ENCODE measurements around the gene MID1.

The MID1 gene

GRCh38 chrX:10485326-10485725 is 135.1 kb downstream of the MID1 start:
- DNase-seq (ENCODE audit: low spot score): no peak

GRCh38 chrX:10484683-10485247 is 135.6 kb downstream of the MID1 start:
- DNase-seq (ENCODE audit: low spot score): no peak

DNA sequence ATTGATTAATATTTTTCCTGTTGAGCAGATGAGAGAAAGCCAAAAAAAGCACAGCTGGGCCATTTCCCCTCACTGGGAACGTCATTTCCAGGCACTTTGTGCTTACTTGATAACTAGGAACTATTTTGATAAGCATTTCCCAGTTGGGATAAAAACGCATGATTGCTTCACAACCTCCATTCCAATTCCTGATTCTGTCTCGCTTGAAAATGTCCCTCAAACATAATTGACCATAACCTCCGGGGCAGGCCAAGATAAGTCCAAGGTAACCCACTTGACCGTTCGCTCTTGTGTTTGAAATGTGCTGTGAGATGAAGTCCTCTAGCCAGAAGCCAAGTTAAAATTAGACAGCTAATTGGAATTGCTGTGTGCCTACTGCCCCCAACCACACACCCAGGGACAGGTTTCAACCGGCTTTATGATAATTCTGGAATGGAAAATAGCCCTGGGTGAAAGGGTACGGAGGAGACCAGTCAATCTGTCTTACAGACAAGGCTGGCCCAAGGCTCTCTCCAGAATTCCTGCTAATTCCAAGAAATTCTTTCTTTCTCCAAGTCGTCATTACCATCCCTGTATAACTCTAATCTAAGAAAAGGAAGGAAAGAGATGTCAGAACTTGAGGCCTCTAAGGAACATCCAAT is 137.1 kb downstream of the MID1 start:
- DNase-seq (ENCODE audit: low spot score): no peak

- no peak for DNase-seq (ENCODE audit: low spot score)
Measured at GRCh38 chrX:10482708-10483107, 137.7 kb downstream of the MID1 start.

- DNase-seq (ENCODE audit: low spot score): no peak
Measured at GRCh38 chrX:10482261-10482660, 138.1 kb downstream of the MID1 start.

- no peak for DNase-seq (ENCODE audit: low spot score)
Measured at GRCh38 chrX:10480861-10481260, 139.5 kb downstream of the MID1 start.

GRCh38 chrX:10479508-10479907 is 140.9 kb downstream of the MID1 start:
- DNase-seq (ENCODE audit: low spot score): no peak

DNA sequence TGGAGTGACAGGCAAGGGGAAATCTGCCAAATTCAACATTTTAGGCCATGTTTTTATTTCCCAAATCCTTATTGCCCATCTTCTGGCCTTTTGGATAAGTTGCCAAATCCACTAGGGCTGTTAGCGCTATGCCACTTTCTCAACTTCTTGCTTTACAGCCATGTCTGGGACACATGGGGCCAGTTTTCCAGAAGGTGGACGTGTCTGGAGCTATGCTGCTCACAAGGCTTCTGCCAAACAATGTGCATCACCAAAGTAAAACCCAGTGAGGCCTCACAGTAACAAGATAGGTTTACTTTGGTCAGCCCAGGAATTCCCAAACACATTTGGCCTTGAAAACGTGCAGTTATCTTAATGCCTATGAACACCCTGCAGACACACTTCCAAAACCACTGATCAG is 142.9 kb downstream of the MID1 start:
- DNase-seq (ENCODE audit: low spot score): no peak

DNA sequence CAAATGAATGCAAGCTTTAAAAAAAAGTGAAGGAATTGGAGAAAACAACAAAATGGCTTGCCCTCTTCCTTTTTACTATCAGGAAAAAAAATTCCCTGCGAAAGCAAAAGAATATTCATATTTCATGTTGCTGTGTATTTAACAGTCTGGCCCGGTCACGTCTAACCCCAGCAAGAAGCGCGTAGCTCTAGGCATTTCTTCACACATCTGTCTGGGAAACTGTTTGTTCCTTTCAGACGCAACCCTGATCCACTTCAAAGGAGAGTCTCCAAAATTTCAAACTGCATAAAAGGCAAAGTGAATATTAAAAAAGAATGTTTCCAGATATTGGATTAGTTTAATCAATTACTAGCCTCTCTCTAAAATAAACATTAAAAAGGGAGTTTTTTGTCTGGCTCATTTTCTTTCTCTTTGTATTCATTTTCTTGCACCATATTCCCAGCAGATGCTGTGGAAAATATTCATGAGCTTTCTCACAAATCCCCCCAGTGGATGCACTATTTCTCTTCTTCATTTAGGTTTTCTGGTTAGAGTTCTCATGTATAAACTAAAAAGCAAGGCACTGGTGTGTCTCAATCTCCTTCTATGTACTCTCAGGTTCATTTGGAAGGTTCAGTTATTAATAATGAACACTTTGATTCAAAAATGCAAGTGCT is 145.3 kb downstream of the MID1 start:
- no peak for DNase-seq (ENCODE audit: low spot score)

- no peak for DNase-seq (ENCODE audit: low spot score)
Measured at GRCh38 chrX:10474510-10474909, 145.9 kb downstream of the MID1 start.

DNA sequence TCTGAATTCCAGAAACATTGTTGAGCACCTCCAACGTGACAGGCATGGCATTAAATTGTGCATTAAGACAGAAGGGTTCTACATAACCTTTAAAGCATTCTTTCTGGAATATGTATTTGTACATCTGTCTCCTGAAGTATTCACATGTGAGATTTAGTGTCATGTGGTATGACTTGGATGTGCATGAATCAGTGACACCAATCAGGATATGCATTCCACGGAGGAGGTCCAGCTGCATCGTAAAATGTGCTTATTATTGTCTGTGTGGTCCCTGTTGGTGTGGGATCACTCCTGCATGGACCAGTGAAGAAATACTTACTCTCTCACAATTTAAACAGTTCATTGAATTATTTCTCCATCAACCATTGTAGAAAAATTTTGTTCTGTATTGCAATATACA is 149.0 kb downstream of the MID1 start:
- no peak for DNase-seq (ENCODE audit: low spot score)

DNA sequence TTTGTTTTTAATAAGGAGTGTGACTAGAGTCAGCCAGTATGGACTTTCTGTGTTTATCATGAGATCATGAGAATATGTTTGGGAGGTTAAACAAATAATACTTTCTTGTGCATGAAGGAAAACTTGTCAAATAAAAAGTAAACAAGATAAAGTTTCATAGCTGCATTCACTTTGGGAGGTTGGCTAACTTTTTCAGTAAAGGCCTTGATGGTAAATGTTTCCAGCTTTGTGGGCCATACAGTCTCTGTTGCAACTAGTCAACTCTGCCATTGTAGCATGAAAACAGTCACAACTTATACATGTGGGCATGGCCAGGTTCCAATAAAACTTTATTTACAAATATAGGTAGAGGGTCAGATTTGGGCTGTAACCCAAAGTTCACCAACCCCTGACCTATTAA is 150.4 kb downstream of the MID1 start:
- no peak for DNase-seq (ENCODE audit: low spot score)

DNA sequence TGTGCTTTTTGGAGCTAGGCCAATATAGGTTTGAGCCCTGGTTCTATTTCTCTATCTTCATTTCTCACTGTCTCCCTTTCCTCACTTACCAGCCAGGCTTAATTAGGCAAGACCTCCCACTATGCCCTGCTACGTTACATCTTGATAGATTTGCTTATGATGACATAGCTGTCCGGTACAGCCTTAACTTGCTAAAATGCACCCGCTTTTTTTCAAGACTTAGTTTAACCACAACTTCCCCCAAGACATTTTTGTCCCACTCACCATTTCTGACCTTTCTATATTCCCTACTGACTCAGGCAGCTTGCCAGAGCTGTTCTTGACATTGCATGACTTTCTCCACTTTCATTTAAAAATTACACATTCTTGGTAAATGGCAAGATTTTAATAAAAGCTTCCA is 152.6 kb downstream of the MID1 start:
- no peak for DNase-seq (ENCODE audit: low spot score)

DNA sequence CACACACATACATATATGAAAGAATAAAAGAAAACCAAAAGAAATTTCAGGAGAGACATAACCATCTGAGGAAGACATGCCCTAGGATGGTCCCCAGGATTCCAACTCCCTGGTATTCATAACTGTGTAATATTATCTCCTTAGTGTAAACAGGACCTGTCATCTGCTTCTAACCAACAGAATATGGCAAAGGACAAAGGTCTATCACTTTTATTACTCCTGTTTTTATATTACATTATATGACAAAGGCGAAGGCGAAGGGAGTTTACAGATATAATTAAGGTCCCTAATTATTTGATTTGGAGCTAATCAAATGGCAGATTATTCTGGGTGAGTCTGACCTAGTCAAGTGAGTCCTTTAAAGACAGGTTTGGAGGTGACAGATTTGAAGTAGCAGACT is 155.1 kb downstream of the MID1 start:
- no peak for DNase-seq (ENCODE audit: low spot score)

DNA sequence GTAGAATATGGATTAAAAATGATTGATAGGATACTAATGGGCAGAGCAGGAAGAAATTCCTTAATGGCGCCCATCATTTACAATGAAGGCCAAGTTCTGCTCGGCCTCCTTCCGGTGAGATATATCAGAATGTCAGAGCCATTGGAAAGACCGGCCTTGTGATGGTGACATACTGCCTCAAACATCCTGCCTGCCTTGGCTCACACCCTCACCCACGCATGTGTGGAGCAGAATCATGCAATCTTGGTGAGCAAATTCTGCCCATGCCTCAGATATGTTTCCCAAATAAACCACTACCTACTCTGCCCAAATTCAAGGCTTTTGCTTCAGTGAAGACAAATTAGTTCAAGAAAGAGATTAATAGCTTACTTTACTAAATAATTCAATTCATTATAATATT is 163.3 kb downstream of the MID1 start:
- DNase-seq (ENCODE audit: low spot score): no peak

GRCh38 chrX:10453945-10454344 is 166.4 kb downstream of the MID1 start:
- no peak for DNase-seq (ENCODE audit: low spot score)

GRCh38 chrX:10450959-10451355 is 169.4 kb downstream of the MID1 start:
- no peak for DNase-seq (ENCODE audit: low spot score)

DNA sequence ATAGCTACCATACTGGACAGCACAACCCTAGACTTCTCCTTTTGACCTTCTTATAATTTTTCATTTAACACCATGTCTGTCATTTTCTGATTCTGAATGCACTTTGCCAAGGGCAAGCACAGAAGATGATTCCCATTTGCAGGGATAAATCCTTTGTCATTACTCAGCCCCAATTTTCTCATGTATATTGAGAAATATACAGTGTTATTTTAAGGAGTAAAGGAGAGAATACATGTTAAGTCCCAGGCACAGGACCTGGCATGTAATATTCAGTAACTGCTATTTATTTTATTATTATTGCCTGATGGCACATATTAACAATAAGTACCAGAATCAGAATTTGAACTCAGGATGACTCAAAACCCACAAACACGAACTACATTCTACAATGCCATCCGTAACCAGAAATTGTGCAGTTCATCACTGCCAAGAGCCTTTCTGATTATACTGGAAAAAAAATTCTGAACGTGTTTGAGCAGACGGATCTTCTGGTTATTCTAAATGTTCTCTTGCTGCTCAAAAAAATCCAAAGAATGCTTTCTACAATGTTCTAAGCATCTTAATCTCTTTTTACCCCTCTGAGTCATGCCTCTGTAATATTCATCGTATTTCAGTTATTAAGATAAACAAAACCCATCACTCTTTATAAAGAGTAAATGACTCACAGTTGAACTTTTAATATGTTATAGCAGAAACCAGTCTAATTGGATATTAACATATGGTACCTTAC is 170.0 kb downstream of the MID1 start:
- no peak for DNase-seq (ENCODE audit: low spot score)

GRCh38 chrX:10447564-10448214 is 172.7 kb downstream of the MID1 start:
- DNase-seq (ENCODE audit: low spot score): no peak

DNA sequence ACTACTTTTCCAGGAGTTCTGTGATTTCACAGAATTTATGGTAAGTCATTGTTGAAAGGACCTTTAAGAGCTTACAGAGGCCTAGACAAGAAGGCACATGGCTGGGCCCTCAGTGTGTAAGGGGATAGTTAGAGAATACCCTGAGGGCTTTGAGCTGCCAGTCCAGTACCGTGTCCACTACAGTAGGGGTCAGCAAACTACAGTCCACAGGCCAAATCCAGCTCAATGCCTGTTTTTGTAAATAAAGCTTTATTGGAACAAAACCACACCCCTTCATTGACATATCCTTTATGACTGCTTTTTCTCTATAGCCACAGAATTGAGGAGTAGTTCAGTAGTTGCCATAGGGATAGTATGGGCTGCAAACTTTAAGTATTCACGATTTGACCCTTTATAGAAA is 176.2 kb downstream of the MID1 start:
- DNase-seq (ENCODE audit: low spot score): no peak

DNA sequence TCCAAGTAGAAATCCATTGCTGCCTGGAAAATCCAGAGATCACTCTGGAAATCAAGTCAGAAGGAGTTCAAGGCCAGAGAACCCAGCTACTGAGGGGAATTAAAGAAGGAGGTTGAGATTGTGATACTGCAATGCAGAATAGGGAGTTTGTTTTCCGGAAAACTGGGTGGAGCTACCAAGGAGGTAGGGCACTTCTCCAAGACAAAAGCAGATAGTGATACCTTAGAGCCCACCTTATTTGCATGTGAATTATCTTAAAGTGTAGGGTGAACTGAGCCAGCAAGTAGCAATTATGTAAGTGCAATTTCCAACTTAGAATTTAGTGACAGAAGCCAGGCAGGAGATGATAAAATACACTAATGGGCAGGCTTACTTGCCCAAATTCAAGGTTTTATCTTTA is 178.9 kb downstream of the MID1 start:
- DNase-seq (ENCODE audit: low spot score): no peak

GRCh38 chrX:10433296-10433965 is 187.0 kb downstream of the MID1 start:
- no peak for DNase-seq (ENCODE audit: low spot score)

All from HuH-7 (cell line).